GM18502 (cell line): ENCODE data around the gene CPNE7.
"Not testable (repeated sequence)": the region's sequence is repeated elsewhere in the genome, so short reads cannot be mapped to it uniquely, and the experiment has no call there.

Experiments used
- ATAC-seq: cut with Tn5 transposase; IDR thresholded peaks from one replicate; pipeline ENCODE4 v1.9.1; 2021; ENCODE audit warnings: mild to moderate bottlenecking; ENCODE audit not compliant: unreplicated experiment, poor library complexity

Gene CPNE7

DNA sequence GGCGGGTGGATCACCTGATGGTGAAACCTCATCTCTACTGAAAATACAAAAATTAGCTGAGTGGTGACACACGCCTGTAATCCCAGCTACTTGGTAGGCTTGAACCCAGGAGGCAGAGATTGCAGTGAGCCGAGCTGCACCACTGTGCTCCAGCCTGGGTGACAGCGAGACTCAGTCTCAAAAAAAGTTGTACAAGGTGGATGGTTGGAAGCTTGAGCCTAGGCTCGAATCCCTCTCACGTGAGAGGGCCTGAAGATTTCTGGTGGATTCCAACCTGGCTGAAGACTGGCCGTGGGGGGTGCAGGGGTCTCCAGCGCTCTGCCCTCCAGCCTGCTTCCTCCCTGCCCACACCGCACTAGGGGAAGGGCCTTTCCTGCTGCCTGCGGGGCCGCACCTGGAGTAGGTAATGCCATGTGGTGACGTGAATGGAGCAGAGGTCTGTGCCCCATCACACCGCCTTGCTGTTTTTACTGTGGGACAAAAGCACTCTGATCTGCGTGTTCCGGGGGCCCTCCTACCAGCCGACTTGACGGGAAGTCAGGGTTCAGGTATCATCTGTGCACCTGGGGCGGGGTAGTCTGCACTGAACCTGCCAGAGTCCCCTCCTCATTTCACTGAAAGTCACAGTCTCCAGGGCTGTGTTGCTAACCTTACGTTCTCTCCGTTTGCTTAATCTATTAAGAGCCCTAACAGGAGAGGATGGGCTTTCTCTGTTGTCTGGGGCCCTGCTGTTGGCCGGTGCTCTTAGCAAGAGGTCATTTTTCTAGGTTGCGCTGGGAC, 10.9 kb upstream of the CPNE7 start:
- no peak for ATAC-seq

DNA sequence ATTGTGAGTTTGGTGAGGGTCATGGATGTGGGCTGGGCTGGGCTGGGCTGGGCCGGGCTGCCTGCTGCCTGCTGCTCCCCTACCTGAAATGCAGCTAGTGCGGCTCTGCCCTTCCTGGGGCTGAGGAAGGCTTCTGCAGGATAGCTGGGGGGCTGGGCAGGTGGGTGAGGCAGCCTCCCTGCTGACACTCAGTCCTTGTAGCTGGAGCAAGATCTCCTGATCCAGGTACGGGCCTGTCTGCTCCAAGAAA, 10.4 kb upstream of the CPNE7 start:
- ATAC-seq, result no peak

GRCh38 chr16:89565506-89566372, 9.8 kb upstream of the CPNE7 start:
- no peak for ATAC-seq

- no peak for ATAC-seq
Observed at GRCh38 chr16:89567656-89568594, 7.6 kb upstream of the CPNE7 start.

DNA sequence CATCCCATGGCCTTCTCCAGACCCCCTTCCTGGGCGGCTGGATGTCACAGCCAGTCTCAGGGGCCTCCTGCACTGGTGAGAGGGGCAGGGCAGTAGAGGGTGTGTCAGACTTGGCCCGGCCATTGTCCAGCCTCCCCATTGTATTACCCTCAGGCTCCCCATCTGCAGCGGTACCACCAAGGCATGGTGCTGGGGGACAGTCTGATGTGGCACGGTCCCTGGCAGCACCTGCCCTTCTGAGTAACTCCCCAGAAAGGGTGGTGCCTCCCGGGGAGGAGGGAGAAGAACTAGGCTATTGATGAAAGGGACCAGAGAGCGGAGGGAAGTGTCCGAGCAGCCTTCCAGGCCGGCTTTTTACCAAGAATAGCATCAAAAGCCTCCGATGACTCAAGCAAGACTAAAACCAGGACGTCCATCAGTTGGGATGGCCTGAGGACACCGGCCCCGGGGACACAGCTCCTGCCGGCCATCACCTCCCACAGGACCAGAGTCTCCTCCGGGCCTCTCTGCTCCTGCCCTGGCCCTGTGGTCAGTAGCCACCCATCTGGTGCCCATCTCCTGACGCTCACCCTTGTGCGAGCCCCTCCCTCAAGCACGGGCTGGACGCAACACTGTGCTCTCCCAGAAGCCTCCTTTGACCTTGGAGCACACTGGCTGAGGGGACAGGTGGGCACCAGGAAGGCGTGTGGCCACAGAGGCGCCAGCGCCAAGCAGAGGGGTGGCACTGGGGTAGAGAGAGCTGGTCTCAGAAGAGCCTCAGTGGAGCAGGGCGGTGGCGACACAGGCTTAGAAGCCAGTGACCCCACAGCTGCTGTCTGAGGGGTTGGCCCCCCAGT, 5.8 kb upstream of the CPNE7 start:
- ATAC-seq, result no peak

DNA sequence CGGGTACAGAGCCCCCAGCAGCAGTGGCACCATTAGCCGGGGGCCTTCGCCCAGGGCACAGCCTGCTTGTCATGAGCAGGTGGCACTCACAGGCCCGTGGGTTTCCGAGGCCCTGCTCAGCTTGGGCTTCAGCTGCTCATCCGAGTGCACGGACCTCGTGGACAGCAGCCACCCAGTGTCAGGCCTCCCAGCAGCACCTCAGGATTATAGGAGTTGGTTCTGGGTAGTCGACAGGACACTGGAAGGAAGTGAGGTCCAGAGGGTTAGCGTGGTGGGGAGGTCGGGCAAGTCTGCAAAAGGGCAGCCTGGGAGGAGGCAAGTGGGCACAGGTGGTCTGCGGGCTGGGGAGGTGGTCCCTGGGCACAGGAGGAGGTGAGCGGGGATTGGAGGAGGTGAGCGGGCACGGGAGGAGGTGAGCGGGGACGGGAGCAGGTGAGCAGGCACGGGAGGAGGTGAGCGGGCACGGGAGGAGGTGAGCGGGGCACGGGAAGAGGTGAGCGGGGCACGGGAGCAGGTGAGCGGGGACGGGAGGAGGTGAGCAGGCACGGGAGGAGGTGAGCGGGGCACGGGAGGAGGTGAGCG, 5.1 kb upstream of the CPNE7 start:
- no peak for ATAC-seq

GRCh38 chr16:89570983-89571598, 4.5 kb upstream of the CPNE7 start:
- not testable (repeated sequence) for ATAC-seq

DNA sequence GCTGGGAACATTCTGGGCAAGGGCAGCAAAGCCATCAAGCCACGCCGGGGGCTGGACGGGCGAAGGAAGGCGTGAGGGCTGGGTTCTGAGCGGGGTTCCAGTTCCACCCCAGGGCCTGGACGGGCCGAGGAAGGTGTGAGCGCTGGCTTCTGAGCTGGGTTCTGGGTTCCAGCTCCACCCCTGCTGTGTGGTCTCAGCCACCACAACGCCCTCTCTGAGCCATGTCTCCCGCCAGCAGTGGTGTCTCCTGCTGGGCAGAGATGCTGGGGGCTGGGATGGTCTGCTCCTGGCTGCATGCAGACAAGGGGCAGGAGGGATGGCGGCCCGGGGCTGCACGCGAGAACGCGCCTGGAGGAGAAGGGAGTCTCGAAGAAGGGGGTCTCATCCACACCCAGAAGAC, 3.9 kb upstream of the CPNE7 start:
- no peak for ATAC-seq

DNA sequence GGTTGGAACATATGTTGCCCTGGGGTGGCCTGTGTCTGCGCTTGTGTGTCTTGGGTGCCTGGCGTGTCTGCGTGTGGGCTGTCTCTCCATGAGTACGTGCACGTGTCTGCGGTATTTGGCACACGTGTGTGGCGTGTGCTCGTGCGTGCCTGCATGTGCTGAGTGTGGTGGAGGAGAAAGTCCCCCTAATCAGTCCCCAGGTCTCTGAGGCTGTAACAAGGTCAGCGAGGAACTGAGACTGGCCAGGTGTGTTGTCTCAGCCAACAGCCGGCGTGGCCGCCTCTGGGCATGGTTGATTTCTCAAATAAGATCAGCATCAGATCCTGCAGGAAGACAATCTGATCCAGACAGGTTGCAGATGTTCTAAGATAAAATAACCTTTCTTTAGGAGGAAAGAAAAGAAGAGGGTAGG, 3.5 kb upstream of the CPNE7 start:
- no peak for ATAC-seq

DNA sequence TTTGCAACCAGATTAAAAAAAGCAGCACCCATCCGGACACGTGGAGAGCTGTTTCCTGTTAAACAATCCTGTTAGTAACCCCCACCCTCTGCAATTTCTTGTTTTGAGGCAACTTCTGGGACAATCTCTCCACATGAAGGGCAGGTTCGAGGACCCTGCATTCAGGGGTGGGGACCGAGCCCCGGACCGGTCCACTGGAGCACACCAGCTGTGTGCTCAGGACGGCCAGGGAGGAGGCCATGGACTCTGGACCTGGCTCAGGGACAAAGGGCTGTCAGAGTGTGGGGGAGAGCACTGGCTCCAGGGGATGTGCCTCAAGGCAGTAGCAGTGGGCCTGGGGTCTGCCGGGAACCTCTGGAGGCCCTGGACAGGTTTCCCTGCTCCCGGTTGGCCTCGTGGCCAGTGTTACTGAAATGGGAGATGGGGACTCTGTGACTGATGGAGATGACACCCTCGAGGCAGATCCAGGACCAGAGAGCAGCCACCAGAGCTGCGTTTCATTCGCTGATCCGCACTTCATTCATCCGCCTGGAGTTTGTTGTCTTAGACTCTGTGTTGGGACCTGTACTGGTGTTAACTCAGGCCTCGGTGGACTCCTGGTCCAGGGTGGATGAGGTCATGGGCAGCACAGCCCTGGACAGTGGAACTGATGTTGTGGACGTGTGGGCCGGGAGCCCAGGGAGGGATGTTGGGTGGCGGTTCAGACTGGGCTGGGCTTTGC, 2.9 kb upstream of the CPNE7 start:
- no peak for ATAC-seq

GRCh38 chr16:89573826-89574680, 1.5 kb upstream of the CPNE7 start:
- no peak for ATAC-seq

DNA sequence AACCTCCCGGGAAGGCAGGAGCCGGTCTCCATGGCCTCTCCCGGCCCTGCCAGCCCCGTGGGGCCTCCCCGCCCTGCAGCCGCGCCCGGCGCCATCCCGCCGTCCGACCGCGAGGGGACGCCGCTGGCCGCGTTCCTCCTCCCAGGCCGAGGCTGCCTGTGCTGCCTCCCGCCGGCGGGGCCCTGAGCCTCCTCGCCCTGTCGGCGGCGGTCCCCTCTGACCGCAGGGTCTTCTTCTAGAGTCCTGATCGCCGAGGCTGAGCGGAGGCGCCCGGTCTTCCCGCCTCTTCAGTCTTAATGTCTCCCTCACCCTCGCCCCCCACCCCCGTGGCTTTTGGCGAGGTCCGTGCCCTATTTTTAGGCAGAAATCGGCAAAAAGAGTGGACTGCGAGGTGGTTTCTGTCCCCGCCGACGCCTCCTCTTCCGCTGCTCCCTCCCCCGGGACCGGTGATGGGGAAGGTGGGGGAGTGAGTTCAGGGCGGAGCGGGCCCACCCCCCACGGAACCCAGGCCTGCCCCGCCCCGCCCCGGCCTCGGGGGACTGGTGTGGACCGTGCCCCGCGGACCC, 794 bp upstream of the CPNE7 start:
- no peak for ATAC-seq

DNA sequence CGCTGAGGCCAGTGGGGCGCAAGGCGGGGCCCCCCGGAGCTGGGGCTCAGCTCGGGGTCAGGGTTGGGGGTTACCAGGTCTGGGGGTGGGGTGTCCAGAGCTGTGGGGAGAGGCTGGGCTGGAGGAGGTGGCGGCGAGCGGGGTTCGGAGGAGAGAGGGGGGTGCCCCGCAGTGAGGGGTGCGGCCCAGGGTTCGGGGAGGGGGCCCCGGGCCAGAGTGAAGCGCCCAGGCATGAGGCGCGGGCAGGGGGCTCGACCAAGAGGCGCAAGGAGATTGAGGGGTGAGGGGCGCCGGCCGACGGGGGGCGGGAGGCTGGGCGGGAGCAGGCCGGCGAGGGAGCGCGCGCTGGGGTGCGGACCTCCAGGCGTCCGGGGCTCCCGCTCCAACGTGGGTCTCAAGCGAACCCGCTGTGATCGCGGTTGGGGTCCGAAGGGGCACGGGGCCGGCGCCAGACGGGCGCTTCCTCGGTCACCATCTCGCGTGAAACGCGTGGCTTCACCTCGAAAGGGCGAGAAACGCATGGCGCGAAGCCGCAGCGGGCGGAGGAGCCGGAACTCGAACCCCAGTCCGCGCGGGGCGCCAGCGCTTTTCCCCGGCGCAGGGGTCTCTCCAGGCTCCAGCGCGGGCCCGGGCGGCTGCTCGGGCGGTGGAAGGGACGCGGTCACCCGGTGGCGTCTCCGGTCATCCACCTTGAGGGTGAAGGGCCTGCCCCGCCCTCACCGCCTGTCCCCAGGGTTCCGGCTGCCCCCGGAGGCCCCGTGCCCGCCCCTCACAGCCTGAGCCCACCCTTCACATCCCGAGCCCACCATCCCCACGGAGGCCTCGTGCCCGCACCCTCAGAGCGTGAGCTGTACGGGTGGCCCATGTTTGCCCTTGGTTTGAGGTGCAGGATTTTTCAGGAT, 846 bp downstream of the CPNE7 start:
- ATAC-seq, result no peak

- ATAC-seq, result no peak
Observed at GRCh38 chr16:89577055-89577759, 1.6 kb downstream of the CPNE7 start.

DNA sequence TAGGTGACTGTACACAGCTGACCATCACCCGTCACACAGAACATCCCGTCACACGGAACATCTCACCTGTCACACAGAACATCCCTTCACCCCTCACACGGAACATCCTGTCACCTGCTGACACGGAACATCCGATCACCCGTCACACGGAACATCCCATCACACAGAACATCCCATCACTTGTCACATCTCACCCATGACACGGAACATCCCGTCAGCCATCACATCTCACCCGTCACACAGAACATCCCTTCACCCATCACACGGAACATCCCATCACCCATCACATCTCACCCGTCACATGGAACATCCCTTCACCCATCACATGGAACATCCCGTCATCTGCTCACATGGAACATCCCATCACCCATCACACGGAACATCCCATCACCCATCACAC, 3.8 kb downstream of the CPNE7 start:
- ATAC-seq, result no peak
